Measurements from ENCODE around the gene CTNNA3.
A peak's percentile ranks its signal among the peaks of the same experiment; 100 is the strongest.

CTNNA3 gene

DNA sequence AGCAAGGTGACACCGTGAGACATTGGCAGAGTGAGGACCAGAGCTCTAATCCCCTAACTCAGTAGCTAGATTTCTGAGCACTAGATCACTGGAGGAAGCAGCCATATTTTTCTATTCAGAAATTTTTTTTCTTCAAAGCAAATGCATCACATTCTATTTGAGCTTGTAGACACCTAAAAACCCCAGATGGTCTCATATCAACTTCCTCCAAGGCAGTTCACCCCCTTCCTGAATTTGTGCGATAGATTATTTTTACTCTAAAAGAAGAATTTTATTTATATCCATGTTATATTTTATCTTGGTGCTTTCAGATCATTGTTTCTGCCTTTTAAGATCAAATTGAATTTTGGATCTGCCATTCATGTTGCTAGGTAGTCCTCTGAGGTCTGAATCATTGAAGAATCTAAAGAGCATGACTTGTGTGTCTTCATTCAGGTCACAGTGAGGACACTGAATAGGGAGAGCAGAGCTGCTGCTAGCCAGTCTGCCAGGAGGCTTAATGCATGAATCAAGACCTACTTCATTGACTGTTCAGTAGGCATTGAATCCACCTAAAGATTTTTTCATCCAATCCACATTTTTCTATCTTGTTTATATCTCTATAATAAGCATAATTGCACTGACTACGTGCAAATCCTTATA is 863.1 kb downstream of the CTNNA3 start:
- FAIRE-seq (peak; percentile 66), DNase-seq (ENCODE audit: low spot score) (peak; percentile 41)

DNA sequence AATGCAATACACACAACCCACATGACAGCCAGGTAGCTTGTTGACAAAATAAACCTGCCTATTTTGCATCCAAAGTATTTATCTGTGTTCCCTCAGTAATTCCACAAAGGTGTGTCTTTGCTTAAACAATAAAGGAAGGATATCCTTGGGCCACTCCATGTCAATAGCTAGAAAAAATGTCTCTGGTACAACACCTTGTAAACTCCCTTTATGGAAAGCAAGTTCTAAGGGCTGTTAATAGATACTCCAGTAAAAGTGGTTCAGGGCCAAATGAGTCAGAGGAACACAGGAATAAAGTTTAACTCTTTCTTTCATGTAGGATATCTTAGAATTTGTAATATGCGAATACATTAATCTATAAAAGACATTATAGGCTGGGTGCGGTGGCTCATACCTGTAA is 867.0 kb downstream of the CTNNA3 start:
- DNase-seq (ENCODE audit: low spot score) (no peak), FAIRE-seq (peak; percentile 79)

GRCh38 chr10:66827353-66827752 is 868.6 kb downstream of the CTNNA3 start:
- FAIRE-seq = peak; percentile 99
- peak; percentile 81 for DNase-seq (ENCODE audit: low spot score)

DNA sequence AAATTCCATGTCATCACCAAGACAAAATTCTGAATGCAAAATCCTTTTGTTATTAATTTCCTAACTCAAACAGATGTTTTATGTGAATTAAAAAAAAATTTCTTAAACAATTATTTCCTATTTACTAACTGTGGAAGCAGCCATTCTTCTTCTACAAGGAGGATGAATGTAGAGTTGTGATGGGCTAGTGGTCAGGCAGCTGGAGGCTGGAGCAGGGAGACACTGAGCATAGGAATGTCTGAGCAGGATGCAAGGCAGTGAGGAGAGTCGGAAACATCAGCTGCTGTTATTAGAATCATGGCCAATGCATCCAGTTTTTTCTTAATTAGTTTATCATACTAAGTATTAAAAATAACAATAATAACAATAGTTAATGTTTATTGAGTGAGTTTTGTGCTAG is 872.7 kb downstream of the CTNNA3 start:
- no peak for DNase-seq (ENCODE audit: low spot score)
- no peak for FAIRE-seq

DNA sequence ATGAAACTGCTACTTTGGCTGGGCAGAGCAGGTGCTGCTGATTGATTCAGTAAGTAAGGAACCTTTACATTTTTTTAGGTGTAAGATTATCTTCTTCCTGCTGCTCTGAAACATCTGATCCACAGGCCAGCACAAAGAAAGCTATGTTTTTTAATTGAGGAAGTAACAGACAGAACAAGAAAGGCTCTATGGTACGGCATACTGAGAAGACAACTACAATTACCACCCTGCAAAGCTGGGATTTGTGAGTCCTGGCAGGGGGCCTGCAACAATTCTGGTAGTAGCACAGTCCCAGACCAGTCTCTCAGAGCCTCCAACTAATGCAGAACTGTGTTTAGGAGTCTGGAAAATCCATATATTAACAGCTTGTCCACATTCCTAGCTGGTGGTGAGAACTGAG is 873.2 kb downstream of the CTNNA3 start:
- FAIRE-seq = no peak

DNA sequence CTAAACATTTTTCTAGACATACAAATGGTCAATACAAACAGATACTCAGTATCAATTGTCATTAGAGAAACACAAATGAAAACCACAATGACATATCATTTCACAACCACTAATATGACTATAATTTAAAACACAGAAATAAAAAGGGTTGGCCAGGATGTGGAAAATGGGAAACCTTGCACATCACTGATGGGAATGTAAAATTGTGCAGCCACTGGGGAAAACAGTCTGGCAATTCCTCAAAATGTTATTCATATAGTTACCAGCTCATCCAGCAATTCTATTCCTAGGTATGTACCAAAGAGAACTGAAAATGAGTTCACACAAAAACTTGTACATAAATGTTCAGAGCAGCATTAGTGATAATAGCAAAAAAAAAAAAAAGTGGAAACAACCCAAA is 876.3 kb downstream of the CTNNA3 start:
- DNase-seq (ENCODE audit: low spot score) = no peak
- no peak for FAIRE-seq

More for the DNA sequence above, 873.2 kb downstream of the CTNNA3 start:
- no peak for DNase-seq (ENCODE audit: low spot score)

DNA sequence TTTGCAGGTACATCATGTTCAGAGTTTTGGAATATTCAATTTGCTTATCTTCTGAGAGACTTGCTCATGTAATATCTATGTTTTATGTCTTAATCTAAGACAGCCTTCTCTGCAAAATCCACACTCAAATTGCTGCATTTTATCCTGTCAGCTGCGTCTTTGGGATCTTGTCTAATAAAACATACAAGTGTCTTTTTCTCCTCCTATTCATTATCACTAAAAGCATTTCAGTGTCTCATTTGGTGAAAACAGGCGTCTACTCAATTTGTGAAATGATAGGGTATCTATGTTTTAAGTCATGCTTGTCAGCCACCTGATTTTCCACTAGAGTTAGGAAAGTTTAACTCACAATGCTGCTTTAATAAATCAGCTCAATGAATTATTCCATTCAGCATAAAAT is 882.9 kb downstream of the CTNNA3 start:
- DNase-seq (ENCODE audit: low spot score) (no peak), FAIRE-seq (no peak)

DNA sequence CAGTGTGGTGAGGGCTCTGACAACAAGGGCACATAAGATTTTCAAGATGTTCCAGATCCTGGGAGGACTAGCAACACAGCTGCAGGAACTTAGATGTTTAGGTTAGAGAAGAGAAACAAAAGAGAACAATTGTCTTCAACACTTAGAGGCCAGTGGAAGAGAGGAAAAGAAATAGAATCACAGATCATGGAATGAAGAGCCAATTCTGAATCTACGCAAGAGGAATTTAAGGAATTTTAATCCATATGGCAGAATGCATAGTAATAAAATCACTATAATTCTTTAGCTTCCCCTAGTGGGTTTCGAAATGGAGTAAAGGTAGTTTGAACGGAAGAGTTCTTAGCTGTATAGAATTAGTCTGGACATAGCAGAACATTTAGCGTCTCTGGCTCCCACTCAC is 884.8 kb downstream of the CTNNA3 start:
- FAIRE-seq = no peak

DNA sequence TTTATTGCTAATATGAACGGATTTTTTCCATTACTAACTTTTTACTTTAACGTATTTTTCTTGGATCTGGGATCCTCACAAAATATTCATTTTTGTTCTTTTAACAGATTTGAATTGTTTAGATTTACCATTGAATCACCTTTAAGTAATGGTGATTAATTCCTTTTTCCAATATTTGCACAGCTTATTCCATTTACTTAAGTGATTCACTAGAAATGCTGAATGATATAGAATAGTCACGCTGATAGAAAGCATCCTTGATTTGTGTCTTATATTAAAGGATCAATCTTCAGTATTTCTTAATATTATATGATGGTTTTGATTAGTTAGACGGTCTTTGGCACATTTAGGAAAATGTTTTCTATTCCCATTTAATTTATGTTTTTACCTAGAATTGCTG is 886.6 kb downstream of the CTNNA3 start:
- FAIRE-seq (no peak), DNase-seq (ENCODE audit: low spot score) (no peak)

More for the DNA sequence above, 884.8 kb downstream of the CTNNA3 start:
- DNase-seq (ENCODE audit: low spot score) = no peak

DNA sequence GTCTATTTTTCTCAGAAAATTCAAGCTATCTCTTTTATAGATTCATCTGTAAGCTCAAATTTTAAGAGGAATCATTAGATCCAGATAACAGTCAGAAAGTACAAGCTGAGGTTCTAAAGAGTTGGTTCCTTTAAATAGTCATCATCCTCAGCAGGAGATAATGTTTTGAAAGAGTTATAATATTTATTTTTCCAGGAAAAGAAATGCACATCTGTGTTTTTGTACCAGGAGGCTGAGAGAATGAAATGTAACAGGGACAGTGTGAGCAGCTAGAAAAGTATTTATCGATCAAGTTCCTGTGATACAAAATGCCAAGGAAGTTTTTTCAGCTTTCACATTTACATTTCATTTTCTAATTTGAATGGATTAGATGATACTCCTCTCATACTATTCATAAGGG is 890.4 kb downstream of the CTNNA3 start:
- FAIRE-seq (no peak), DNase-seq (ENCODE audit: low spot score) (no peak)

DNA sequence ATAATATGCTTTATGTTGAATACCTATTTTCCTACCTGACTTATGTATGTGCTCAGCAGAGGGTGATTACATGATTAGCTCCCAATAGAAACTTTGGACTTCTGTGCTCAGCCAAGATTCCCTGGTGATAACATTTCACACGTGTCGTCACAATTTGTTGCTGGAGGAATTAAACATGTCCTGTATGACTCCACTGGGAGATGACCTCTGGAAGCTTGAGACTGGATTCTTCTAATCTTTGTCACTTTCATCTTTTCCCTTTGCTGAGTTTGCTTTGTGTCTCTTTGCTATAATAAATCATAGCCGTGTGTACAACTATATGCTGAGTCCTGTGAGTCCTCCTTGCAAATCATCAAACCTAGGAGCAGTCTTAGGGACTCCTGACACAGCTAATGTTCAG is 891.0 kb downstream of the CTNNA3 start:
- FAIRE-seq (no peak), DNase-seq (ENCODE audit: low spot score) (peak; percentile 14)

DNA sequence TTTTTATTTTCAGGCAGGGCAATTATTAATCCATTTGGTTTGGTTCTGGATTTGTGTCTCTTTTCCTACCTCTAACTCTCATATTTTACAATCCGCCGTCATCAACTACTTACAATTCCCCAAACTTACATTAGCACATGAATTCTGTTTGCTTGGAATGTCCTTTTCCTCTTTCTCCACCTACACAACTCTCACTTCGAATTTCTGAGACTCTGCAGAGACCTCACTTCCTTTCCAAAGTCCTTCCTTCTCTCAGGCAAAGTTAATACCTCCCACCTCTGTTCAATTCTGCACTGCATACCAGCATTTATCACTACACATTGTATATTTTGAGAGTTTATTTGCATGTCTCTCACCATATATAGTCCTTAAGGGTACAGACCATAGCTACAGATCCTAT is 892.8 kb downstream of the CTNNA3 start:
- DNase-seq (ENCODE audit: low spot score) (no peak), FAIRE-seq (no peak)

- peak; percentile 14 for DNase-seq (ENCODE audit: low spot score)
- no peak for FAIRE-seq
Observed at GRCh38 chr10:66799474-66799873, 896.5 kb downstream of the CTNNA3 start.

DNA sequence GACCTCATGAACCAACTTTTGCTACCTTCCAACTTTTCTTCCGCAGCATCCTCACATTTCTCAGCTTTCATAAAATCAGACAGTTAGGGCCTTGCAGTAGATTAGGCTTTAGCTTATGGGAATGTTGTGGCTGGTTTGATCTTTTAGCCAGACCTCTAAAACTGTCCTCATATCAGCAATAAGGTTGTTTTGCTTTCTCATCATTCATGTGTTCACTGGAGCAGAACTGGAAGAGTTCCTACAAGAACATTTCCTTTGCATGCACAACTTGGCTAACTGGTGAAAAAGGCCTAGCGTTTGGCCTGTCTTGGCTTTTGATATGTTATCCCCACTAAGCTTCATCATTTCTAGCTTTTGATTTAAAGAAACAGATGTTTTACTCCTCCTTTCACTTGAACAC is 900.1 kb downstream of the CTNNA3 start:
- peak; percentile 39 for DNase-seq (ENCODE audit: low spot score)
- peak; percentile 84 for FAIRE-seq

DNA sequence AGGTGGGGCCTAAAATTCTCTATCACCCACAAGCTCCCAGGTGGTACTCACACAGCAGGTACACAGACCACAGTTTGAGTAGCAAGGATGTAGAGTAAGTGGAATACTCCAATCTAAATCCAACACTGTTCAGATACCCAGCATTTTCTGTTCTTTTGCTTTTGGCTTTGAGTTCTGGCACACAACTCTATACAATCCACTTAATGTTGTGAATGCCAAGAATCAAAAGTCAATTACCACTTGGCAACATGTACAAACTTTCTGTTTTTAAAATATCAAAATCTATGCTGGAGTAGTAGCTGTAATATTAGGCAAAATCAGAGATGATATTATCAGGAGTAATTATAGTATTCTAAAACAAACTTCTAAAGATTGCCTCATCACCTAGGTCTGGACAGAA is 903.6 kb downstream of the CTNNA3 start:
- FAIRE-seq = no peak
- no peak for DNase-seq (ENCODE audit: low spot score)

DNA sequence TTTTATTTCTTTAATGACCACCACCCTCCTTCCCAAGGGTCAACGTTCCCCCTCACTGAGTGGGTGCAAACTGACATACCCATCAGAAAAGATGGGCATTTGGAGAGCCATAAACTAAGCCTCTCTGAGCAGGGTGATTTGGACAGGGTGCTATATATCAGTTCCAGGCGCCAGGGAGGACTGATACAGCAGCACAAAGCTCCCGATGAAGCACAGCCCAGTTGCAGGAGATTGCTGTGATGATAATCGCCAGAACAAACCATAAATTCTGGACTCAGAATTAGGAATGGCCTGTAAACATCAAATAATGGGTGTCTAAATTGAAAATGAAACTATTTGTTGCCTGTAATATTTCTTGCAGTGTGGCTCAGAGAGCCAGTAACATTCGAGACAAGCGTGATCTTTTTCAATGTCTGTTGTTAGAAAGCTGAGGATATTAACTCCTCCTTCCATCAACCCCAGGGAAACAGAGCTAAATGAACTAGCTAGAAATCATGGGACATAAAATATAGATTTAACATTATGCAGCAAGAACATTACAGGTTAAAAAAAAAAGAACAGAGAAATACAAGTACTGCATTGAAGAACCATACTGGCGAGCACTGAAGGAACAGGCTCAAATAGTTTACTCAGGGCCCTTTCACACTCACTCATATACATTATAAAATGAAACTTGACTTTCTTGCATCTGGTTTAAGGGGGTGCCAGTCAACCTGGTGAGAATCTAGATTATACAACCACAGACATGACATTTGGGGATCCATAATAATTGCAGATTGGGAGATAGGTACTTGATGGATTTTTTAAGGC is 907.6 kb downstream of the CTNNA3 start:
- no peak for FAIRE-seq
- no peak for DNase-seq (ENCODE audit: low spot score)

DNA sequence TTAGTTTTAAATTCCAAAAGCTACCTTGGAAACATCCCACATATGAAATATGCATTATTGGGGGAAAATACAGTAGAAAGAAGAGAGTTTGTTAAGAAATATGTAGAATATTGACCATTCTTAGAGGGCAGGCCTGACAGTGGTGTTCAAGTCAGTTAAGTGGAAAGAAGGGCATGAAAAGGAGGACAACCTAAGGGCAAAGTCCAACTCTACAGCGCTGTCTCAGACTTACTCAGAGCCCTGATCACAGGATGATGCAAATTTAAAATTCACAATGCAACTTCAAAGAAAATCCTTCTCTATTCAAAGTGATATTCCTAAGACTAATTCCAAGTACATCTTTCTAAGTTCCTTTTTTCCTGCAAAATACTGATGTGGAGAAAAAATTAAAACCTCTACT is 909.3 kb downstream of the CTNNA3 start:
- FAIRE-seq (peak; percentile 82), DNase-seq (ENCODE audit: low spot score) (peak; percentile 54)

GRCh38 chr10:66784770-66785169 is 911.2 kb downstream of the CTNNA3 start:
- peak; percentile 43 for FAIRE-seq

DNA sequence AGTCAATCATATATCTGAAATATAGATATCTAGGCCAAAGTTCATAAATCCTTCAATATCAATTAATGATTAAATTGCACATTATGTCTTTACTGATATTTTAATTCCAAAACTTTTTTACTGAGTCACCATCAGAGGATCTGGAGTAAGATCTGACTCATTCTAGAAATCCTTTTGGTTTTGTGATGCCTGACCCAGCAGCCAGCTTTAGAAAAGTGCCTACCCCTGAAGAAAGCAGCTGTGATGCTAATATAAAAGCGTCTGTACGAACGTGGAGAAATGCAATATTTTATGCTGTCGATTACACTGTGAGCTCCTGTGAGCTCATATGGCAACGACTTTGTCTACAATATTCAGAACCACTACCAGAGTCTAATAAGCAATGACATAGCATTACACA is 912.7 kb downstream of the CTNNA3 start:
- peak; percentile 96 for FAIRE-seq
- DNase-seq (ENCODE audit: low spot score) = peak; percentile 68

More at GRCh38 chr10:66784770-66785169, 911.2 kb downstream of the CTNNA3 start:
- DNase-seq (ENCODE audit: low spot score) = no peak

DNA sequence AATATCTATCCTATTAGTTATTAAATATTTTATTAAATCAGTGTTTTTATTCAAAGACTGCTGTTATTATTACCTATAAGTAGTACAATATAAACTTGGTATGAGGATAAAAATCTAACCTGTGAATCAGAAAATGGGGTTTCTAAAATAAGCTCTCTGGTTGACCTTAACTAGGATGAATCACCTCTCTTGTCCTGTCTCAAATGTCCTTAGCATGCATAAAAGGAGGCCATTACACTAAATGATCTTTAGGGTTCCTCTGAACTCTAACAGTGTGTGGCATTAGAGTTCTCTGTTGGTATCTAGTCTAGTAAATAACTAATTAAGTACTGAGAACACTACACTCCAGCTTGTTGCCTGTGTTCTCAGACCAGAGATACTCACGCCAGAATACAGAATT is 913.2 kb downstream of the CTNNA3 start:
- FAIRE-seq (no peak), DNase-seq (ENCODE audit: low spot score) (peak; percentile 71)

DNA sequence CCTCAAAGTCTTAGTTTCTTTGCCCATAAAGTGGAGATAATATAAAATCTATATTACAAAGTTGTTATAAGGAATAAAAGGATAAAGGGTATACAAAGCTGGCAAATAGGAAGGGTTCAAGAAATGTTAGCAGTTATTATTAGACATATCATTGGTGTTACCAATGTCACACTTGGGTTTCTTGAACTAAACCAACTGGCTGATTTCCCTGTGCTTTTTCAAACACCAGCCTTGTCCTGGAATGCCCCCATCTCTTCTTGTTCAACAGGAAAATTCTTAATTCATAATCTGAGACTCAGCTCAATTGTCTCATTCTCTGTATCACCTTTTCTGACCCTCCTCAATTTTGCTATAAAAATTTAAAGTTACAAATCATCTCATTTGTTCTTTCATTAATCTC is 913.9 kb downstream of the CTNNA3 start:
- no peak for DNase-seq (ENCODE audit: low spot score)
- no peak for FAIRE-seq

- FAIRE-seq (no peak), DNase-seq (ENCODE audit: low spot score) (no peak)
Observed at GRCh38 chr10:66780796-66781195, 915.2 kb downstream of the CTNNA3 start.

- FAIRE-seq = no peak
- no peak for DNase-seq (ENCODE audit: low spot score)
Observed at GRCh38 chr10:66778351-66778750, 917.6 kb downstream of the CTNNA3 start.
